Stimulated activated CD4-positive, alpha-beta T cell treated with anti-CD3 and anti-CD28 coated beads, Interleukin-4, amount 100 ng/mL, for 48 hours (primary cell): ENCODE measurements around the gene AKAP13.
"Not testable (repeated sequence)": the region's sequence is repeated elsewhere in the genome, so short reads cannot be mapped to it uniquely, and the experiment has no call there.

Experiments used
- DNase-seq, 2 donors: peaks; one replicate each; pipeline ENCODE4 v3.0.0-alpha.2; 2020; ENCODE audit warnings: low read depth in 2 of 2

Gene AKAP13

GRCh38 chr15:85532689-85533088 is 152.3 kb downstream of the AKAP13 start:
- no peak for DNase-seq

- DNase-seq: no peak
Measured at GRCh38 chr15:85534031-85534430, 153.6 kb downstream of the AKAP13 start.

DNA sequence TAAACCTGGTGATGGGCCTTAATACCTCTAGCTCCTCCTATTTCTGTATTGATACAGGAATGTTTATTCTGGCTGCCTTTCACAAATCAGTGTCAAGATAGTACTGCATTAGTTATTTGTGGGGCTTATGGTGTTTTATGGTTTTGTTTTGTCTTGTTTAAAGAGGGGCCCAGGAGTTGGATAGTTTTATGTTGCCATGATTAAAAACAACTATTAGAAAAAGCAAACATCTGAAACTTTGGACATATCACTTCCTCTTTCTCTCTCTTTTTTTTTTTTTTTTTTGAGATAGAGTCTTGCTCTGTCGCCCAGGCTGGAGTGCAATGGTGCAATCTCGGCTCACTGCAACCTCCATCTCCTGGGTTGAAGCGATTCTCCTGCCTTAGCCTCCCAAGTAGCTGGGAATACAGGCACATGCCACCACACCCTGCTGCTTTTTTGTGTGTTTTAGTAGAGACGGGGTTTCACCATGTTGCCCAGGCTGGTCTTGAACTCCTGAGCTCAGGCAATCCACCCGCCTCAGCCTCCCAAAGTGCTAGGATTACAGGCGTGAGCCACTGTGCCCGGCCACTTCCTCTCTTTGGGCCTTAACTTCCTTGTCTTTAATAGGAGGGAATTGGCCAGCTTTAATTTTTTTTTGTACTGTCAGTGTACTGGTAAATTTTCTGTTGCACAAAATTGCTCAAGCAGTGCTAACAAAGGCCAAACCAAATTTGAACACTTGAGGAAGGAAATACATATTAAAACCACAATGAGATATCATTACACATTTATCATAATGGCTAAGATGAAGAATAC is 155.3 kb downstream of the AKAP13 start:
- DNase-seq: not testable (repeated sequence)

GRCh38 chr15:85536341-85536740 is 155.9 kb downstream of the AKAP13 start:
- DNase-seq: no peak

DNA sequence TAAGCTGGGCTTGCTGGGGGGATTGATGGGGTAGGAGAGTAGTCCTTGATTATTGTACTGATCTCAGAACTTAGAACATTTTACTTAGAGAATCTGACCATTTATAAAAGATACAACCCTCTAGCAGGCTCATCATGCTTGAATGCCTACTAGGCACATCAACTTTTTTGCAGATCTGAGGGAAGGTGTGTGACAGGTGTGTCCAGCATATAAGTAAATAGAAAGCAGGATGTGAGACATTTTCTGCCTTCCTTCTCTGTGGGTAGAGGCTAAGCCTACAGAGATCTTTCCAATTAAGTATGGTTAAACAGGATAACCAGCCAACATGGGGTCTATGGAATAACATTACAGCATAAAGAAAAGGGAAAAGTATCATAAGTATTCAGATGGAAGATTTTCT is 159.1 kb downstream of the AKAP13 start:
- DNase-seq: no peak

DNA sequence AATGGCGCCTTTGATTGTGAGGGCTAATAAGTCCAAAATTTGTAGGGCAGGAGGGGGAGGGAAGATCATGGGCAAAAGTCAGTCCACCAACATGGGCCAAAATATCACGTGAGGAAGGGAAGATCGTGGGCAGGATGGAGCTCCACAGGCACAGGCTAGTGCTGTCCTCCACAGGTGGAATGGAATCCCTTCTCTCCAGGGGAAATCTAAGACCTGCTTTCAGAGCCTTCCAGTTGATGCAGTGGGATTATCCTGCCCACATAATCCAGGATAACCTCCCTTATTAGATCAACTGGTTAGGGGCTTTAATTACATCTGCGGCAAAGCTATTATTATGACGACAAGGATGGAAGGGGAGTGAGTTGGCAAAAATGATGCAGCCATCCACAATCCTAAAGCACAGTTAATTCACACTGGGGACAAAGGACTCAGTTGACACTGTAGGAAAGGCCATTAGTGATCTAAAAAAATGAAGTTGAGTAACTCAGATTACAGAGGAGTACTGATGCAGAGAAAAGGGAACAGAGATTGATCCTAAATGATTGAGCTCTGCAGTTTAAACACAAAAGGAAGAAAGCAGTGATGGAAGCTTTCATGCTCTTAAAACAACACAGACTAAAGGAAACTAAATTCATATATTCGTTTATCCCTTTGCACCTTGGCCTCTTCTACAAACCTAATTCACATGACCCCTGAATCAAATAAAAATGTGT is 159.8 kb downstream of the AKAP13 start:
- DNase-seq: no peak

- DNase-seq: no peak
Measured at GRCh38 chr15:85541744-85542143, 161.3 kb downstream of the AKAP13 start.

GRCh38 chr15:85542488-85542887 is 162.1 kb downstream of the AKAP13 start:
- DNase-seq: no peak

GRCh38 chr15:85542895-85543331 is 162.5 kb downstream of the AKAP13 start:
- DNase-seq: no peak

- DNase-seq: no peak
Measured at GRCh38 chr15:85543741-85544155, 163.3 kb downstream of the AKAP13 start.

- no peak for DNase-seq
Measured at GRCh38 chr15:85545185-85545584, 164.8 kb downstream of the AKAP13 start.

GRCh38 chr15:85545752-85546151 is 165.3 kb downstream of the AKAP13 start:
- DNase-seq: no peak

- no peak for DNase-seq
Measured at GRCh38 chr15:85547386-85547785, 167.0 kb downstream of the AKAP13 start.

- DNase-seq: no peak
Measured at GRCh38 chr15:85550283-85550682, 169.9 kb downstream of the AKAP13 start.

DNA sequence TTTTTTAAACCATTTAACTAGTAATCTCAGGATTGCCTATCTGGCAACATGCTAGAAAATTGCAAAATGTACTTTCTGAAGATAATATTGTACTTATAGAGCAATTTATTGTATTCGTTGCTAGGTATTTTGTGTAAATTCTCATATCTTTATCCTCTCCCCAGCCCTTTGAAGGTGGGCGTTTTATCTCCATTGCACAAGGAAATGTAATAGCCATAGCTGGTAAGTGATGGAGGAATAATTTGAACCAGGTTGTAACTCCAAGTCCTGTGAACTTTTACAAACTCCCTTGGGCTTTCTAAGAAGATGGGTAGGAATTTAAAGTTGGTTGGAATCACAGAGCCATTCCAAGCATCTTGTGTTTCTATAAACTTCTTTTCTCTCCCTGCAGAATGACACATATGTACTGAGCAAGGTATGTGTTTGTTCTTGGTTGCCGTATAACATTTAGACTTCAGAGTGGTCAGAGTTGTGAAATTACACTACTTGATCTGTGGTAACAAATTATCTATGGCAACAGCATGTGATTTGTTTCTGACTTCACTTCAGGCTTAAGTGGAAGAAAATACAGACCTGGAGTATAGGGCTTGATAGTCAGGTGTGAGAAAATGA is 170.9 kb downstream of the AKAP13 start:
- no peak for DNase-seq

GRCh38 chr15:85554852-85555521 is 174.6 kb downstream of the AKAP13 start:
- DNase-seq: no peak

DNA sequence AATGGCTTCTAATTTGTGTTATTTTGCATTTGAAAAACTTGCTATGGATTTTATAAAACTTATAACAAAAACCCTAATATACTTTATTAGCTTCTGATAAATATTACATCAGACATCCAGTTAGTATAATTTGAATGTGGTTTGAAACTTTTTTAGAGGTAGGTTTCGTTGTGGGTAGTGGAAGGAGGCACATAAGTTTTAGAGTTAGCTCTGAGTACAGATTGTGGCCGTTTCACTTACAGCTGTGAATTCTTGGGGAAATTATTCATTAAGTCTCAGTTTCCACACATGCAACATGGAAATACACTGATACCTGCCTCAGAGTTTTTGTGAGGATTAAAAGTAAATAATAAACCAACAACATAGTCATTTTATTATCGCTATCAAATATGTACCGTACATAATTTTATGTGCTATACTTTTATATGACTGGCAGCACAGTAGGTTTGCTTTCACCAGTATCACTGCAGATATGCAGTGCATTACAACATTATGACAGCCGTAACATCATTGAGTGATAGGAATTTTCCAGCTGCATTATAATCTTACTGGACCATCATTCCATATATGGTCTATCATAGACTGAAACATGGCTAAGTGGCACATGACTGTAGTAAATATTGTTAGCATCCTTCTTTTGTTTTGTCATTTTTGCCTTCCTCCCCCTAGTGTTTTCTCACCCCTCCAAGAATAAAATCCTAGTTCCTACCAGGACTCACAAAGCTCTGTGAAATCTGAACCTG is 175.6 kb downstream of the AKAP13 start:
- no peak for DNase-seq

GRCh38 chr15:85556618-85556895 is 176.2 kb downstream of the AKAP13 start:
- DNase-seq: no peak

DNA sequence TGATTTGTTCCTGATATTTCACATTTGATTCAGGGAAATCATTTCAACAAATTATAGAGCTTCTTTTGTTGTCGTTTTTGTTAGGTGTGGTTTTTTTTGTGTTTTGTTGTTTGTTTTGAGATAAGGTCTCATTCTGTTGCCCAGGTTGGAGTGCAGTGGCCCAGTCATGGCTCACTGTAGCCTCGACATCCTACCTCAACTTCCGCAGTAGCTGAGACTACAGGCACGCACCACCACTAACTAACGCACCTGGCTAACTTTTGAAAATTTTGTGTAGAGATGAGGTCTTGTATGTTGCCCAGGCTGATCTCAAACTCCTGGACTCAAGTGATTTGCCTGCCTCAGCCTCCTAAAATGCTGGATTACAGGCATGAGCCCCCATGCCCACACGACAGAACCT is 177.0 kb downstream of the AKAP13 start:
- no peak for DNase-seq

DNA sequence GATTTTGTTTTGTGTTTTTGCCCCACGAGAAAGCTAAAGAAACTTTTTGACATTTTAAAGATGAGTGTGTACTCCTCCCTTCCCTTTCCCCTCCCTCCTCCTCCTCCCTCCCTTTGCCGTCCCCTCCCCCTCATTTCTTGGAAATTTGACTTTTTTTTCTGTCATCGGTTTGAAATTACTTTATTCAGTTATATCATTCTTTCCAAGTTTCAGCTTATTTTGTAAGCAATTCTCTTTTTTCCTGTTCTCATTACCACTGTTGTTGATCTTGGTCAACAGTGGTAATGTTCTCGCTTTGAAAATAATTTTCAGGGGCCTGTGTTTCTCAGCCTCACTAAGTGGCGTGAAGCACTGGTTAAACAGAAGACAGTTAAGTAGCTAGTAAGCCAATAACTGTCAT is 178.4 kb downstream of the AKAP13 start:
- DNase-seq: no peak

- no peak for DNase-seq
Measured at GRCh38 chr15:85559530-85559929, 179.1 kb downstream of the AKAP13 start.

DNA sequence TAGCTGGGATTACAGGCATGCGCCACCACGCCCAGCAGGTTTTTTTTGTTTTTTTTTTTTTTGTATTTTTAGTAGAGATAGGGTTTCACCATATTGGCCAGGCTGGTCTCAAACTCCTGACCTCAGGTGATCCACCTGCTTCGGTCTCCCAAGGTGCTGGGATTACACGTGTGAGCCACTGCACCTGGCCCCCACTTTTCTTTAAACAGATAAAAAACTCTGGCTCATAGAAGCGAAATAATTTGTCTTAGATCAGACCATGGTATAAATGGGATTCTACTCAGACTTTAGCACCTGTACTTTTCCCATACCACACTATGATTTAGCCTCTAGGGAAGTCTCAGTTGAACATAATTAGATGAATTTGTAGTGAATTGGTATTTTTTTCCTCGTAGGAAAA is 182.4 kb downstream of the AKAP13 start:
- no peak for DNase-seq
